NCI-H128 (cell line): ENCODE measurements around the gene FERMT3.
"Not testable (repeated sequence)": the region's sequence is repeated elsewhere in the genome, so short reads cannot be mapped to it uniquely, and the experiment has no call there.

ENCODE experiments used
- DNase-seq: peaks from one replicate; lab custom pipeline; 2025; ENCODE audit not compliant: unreplicated experiment; lab: John Stamatoyannopoulos, UW

FERMT3 gene

DNA sequence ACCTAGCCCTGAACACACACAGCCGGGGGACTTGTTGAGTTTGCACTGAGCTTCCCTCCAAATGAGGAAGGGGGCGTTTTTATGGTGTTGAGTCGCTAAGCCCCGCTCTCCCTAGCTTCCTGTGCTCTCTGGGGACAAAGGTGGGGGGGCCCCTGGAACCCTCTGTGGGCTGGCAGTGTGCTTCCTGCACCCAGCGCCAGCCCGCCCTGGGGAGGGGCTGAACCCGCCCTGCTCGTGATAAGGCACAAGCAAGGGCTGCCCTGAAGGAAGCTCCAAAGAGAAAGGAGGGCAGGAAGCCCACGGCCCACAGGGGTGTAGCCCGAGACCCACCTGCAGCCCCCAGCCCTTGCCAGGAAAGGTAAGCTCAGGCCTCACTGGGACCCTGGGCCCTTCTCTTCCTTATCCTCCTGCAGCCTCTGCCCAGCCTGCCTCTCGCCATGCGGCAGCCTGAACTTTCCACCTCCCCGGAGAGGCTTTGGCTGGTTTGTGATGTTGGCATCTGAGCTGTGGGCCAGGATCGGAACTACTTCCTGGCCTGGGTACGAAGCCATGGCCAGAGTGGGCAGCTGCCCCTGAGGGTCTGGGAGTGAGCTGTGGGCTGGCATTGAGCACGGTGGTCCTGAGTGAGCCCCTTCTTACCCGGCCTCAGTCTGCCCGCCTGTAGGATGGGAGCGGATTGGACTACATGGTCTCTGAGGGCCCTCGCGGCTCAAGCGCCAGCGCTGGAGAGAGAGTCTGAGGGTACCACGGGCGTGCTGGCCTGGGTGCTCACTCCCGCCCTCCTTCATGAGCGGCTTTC, at the start of gene FERMT3:
TSS of gene FERMT3 (plus strand) at position 265 of the 799 bp plus-strand sequence. CDS start 644 bp downstream, outside the sequence.
- DNase-seq: no peak

DNA sequence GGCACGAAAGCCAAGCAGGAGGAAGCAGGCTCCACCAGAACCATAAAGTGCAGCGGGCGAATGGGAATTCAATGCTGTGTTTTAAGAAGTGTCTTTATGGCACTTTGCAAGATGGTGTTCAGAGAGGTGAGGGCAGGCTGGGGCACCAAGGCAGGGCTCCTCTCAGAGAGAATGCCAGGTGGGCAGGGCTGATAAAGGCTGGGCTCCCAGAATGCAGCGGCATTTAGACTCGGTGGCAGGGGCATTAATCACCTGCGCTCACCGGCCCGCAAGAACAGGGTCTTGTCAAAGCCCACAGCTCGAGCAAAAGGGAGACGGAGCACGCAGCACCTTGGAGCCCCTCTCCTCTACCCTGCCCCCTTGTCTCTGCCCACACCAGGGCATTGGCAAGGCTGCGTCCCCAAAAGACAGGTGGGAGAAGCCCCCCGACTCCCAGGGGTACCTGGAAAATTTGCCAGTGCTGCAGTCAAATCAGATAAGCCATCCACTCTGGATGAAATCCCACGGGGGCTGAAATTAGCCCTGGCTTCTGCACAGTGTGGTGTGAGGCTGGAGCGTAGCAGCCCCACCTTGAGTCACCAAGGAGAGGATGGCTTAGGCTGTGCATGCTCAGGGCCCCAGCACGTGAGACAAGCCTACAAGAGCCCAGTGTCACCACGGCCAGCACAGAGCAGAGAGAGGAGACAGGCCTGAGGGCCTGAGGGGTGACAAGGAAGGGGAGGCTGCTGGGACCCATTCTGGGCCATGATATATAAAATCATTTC, 48.7 kb upstream of the FERMT3 start:
- DNase-seq: no peak

GRCh38 chr11:64161037-64161436, 45.5 kb upstream of the FERMT3 start:
- DNase-seq: no peak

DNA sequence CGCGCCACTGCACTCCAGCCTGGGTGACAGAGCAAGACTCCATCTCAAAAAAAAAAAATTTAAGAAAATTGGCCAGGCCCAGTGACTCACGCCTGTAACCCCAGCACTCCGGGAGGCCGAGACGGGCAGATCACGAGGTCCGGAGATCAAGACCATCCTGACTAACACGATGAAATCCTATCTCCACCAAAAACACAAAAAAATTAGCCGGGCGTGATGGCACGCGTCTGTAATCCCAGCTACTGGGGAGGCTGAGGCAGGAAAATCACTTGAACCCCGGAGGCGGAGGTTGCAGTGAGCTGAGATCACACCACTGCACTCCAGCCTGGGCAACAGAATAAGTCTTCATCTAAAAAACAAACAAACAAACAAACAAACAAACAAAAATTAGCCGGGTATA, 43.8 kb upstream of the FERMT3 start:
- DNase-seq: not testable (repeated sequence)

GRCh38 chr11:64163951-64164350, 42.6 kb upstream of the FERMT3 start:
- no peak for DNase-seq

DNA sequence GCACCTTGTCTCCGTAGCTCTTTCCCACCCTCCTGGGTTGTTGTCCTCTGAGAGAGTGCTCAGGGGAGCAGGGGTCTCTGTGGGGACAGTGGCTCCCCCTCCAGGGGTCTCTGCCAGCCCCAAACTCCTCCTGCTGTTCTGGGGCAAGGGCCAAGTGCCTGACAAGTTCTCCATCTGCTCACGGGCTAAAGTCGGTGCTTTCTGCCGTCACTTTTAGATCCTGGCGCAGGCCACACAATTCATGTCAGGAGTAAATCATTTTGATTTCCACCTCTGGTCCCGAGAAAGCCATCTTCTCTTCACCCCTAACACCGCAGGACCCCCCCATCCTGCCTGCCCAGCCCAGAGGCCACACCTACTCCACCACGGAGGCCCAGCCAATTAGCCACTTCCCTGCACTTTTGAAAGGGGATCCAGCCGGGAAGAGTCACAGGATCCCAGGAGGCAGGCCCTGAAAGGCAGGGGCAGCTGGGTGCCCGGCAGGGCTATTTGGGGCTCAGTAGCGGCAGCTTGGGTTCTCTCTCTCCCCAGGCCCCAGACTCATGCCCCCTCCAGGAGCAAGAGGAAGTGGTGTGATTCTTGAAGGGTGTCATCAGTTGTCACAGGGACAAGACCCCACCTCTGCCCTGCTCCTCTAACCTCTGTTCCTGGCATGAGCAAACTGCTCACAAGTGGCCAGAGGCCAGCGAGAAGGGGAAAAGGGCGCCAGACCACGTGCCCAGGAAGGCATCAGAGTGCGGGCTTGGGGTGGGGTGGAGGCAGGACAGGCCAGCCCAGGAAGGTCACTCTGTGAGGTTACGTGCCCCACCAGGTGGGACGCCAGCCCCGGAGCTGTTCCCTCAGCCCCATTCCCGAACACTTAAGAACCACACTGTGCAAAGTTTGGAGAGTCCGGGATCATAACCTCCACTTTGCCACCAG, 41.9 kb upstream of the FERMT3 start:
- no peak for DNase-seq

DNA sequence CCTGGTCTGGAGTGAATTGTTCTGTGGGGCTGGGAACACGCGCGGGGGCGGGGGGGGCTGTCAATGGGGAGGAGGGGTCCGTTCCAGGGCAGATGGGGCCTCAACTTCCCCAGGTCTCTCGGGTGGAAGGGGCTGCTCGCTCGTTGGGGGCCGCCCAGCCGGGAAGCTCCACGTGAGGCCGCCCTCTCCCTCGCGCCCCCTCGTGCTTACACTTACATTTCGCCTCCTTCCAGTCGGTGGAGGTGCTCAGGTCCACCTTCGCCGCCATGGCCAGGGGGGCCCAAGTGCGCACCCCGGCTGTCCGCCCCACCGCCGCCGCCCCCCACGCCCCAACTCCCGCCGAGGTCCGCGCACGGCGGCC, 41.1 kb upstream of the FERMT3 start:
- no peak for DNase-seq

GRCh38 chr11:64165842-64166635, 40.5 kb upstream of the FERMT3 start, which contains the start of gene MACROD1:
Gene MACROD1, minus strand, starts transcription at chr11:64166113. Its CDS starts 119 bp downstream, at chr11:64165994.
- peak; percentile 54 for DNase-seq

DNA sequence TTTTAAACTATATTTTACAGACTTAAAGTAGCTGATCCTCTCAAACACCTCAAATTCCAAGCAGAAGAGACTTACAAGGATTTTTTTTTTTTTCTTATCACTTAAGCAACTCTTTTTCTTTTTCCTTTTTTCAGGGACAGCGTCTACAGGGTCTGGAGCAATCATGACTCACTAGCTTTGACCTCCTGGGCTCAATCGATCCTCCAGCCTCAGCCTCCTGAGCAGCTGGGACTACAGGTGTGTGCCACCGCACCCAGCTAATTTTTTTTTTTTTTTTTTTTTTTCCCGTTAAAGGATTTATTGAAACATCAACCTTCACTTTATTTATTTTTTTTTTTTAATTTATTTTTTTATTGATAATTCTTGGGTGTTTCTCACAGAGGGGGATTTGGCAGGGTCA, 36.1 kb upstream of the FERMT3 start:
- DNase-seq: no peak

GRCh38 chr11:64173616-64174355, 32.7 kb upstream of the FERMT3 start:
- DNase-seq: no peak

DNA sequence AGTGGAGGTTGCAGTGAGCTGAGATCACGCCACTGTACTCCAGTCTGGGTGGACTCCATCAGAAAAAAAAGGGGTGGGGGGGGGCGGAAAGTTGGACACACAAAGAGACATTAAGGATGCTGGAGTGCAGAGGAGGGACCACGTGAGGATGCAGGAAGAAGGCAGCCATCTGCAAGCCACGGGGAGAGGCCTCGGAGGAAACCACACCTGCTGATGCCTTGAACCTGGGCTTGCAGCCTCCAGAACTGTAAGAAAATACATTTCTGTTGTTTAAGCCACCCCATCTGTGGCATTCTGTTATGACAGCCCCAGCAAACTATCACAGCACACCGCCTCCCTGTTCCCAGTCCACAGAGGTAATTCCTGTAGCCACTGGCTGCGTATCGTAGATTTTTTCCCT, 29.8 kb upstream of the FERMT3 start:
- no peak for DNase-seq

- DNase-seq: no peak
Observed at GRCh38 chr11:64178203-64178602, 28.3 kb upstream of the FERMT3 start.

- no peak for DNase-seq
Observed at GRCh38 chr11:64178951-64179639, 27.4 kb upstream of the FERMT3 start.

DNA sequence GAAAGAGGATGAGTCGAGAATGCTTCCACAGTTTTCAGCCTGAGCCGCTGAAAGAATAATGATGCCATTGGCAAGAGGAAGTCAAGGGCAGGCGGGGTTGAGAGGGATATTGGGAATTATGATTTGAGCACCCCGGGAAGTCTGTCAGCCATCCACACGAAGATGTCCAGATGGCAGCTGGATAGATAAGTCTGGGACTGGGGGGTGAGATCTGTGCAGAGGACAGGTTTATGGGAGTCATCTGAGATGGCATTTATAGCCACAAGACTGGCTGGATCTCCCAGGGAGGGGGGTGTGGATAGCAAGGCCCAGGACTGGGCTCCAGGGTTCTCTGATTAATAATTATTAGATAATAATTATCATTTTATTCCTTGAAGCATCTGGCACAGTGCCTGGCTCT, 25.6 kb upstream of the FERMT3 start:
- DNase-seq: no peak

GRCh38 chr11:64181506-64182411, 24.8 kb upstream of the FERMT3 start:
- no peak for DNase-seq

DNA sequence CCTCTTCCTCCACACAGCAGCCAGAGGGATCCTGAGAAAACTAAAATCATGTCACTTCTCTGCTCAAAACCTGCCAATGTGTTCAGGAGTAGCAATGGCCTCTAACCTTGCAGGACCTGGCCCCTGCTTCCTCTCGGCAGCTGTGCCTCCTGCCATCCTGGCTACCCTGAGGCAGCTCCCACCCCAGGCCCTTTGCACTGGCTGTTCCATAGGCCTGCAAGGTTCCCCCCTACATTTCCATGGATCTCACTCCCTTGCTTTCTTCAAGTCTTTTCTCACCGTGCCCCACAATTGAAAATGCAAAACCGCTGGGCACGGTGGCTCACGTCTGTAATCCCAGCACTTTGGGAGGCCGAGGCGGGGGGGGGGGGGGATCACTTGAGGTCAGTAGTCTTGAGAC, 22.6 kb upstream of the FERMT3 start:
- DNase-seq: no peak

GRCh38 chr11:64185175-64185692, 21.3 kb upstream of the FERMT3 start:
- no peak for DNase-seq
